Measurements from ENCODE around the gene APOBR. TPM values are rescaled to one million over a fixed set of nuclear protein-coding genes. Genes with fewer than 3 reads are reported as not detected.

APOBR gene
- total and polyA plus RNA-seq, 2 of the 13 experiments (the other 11 are each of a cell fraction or from before 2014, with no cell fraction given): 0.03 TPM; not detected in 1

DNA sequence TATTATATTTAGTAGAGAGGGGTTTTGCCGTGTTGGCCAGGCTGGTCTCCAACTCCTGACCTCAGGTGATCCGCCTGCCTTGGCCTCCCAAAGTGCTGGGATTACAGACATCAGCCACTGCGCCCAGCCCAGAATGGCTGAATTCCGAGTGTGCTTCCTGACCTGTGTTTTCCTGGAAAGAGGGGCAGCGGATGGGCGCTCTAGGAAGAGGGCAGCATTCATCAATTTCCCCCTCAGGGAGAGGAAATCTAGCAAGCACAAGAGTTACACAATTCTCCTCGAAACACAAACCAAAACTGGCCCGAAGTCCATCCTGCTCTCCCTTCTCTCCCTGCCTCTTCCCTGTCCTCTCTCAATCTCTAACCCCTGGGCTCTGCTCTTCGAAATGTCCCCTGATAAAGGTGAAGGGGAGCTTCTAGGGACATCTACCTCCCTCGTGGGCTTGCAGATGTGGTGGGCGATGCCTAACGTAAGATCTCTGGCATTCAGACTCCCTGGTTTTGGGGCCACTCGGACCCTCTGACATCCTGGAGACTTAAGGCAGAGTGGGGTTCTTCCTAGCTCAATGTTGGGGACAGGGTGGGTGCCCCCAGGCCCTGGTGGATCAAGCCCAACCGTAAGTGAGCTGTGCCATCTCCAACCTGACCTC, 11.2 kb downstream of the APOBR start (continued):
- TF ChIP-seq TRAFD1 (CRISPR knock-in tag; IDR thresholded peaks at IDR 0.05; ENCODE audit: borderline replicate concordance) (no peak), GATAD1 (CRISPR knock-in tag; IDR thresholded peaks at IDR 0.05) (0 out of 2 replicates have a peak, but pooled peaks have one; percentile 45), NR2F2 (IDR thresholded peaks at IDR 0.05; ENCODE audit: borderline replicate concordance, low read depth) (peak; percentile 67; the same call in 1 of the 2 replicates), ZFY (CRISPR knock-in tag; IDR thresholded peaks at IDR 0.05) (peak; percentile 40; the same call in 1 of the 2 replicates), FOXA1 (IDR thresholded peaks at IDR 0.05) (no peak), FOXA1 (CRISPR knock-in tag; IDR thresholded peaks at IDR 0.05) (no peak), TRIM22 (IDR thresholded peaks at IDR 0.05) (no peak), ZNF224 (CRISPR knock-in tag; IDR thresholded peaks at IDR 0.05) (0 out of 2 replicates have a peak, but pooled peaks have one; percentile 25), ZNF264 (CRISPR knock-in tag; IDR thresholded peaks at IDR 0.05) (peak; percentile 89), ZNF207 (IDR thresholded peaks at IDR 0.05; ENCODE audit: borderline replicate concordance) (no peak)
- TF ChIP-seq, protein P1, sequence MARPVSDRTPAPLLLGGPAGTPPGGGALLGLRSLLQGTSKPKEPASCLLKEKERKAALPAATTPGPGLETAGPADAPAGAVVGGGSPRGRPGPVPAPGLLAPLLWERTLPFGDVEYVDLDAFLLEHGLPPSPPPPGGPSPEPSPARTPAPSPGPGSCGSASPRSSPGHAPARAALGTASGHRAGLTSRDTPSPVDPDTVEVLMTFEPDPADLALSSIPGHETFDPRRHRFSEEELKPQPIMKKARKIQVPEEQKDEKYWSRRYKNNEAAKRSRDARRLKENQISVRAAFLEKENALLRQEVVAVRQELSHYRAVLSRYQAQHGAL (CRISPR knock-in tag; IDR thresholded peaks at IDR 0.05; ENCODE audit: not compliant biosample characterization): peak; percentile 35

All from HepG2 (cell line).